Measurements from ENCODE around the gene GINS3.
"Not testable (repeated sequence)": the region's sequence is repeated elsewhere in the genome, so short reads cannot be mapped to it uniquely, and the experiment has no call there.

Gene GINS3

GRCh38 chr16:58415961-58416360, 23.7 kb downstream of the GINS3 start:
- not testable (repeated sequence) for H3K4me1 ChIP-seq (ENCODE audit: control insufficient read depth in 1 of 2, insufficient read depth in 2 of 2, low read length in 2 of 2); H3K27ac ChIP-seq (ENCODE audit: low read length)

DNA sequence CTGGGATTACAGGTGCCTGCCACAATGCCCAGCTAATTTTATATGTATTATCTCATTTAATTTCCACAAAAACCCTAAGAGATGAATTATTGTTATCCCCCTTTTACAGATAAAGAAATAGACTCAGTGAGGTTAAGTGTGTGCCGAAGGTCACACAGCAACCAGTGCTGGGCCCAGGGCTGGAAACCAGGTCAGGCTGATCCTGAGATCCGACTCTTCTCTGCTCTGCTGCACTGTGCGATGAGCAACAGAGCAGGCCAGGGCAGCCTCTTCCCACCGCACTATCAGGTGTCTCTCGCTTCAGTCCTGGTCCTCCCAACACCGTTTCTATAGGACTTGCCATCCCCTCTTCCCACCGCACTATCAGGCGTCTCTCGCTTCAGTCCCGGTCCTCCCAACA, 24.8 kb downstream of the GINS3 start:
- Histone ChIP-seq H3K36me3 (ENCODE audit: control insufficient read depth in 1 of 2, insufficient read depth in 2 of 2, low read length in 2 of 2) (no peaks in the 10 kb centered on the region), H3K4me1 (ENCODE audit: control insufficient read depth in 1 of 2, insufficient read depth in 2 of 2, low read length in 2 of 2) (no peaks in the 10 kb centered on the region), H3K4me3 (ENCODE audit: low read depth in 1 of 2, low read length in 2 of 2) (no peak overlapping the region), H3K9me3 (ENCODE audit: control insufficient read depth in 1 of 2, low read length in 2 of 2) (no peaks in the 10 kb centered on the region), H3K27ac (ENCODE audit: low read length) (no peak overlapping the region), H3K27me3 (ENCODE audit: low read depth, low read length) (no peaks in the 10 kb centered on the region)

More at GRCh38 chr16:58415961-58416360, 23.7 kb downstream of the GINS3 start:
- H3K9me3 ChIP-seq (ENCODE audit: control insufficient read depth in 1 of 2, low read length in 2 of 2); H3K27me3 ChIP-seq (ENCODE audit: low read depth, low read length); H3K4me3 ChIP-seq (ENCODE audit: low read depth in 1 of 2, low read length in 2 of 2); H3K36me3 ChIP-seq (ENCODE audit: control insufficient read depth in 1 of 2, insufficient read depth in 2 of 2, low read length in 2 of 2): not testable (repeated sequence)

DNA sequence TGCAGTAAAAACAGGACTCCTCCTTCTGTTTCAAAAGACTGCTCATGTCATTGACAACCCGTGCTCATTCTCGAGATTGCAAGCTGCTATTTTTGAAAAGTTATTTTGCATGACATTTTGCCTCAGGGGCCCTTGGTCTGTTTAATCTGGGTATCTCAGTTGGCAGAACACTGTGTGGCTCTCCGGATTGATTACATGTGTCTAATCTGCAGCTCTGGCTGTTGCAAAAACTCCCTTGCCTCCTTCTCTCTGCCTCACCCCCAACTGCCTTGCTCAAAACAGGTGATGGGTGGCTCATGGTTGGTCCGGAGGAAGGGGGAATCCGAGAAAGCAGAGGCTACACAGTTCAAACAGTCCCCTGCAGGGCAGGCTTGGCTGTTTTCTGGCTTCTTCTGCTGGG, 25.3 kb downstream of the GINS3 start:
- Histone ChIP-seq H3K9me3 (ENCODE audit: control insufficient read depth in 1 of 2, low read length in 2 of 2) (no peaks in the 10 kb centered on the region), H3K4me3 (ENCODE audit: low read depth in 1 of 2, low read length in 2 of 2) (no peak overlapping the region), H3K36me3 (ENCODE audit: control insufficient read depth in 1 of 2, insufficient read depth in 2 of 2, low read length in 2 of 2) (no peaks in the 10 kb centered on the region), H3K27ac (ENCODE audit: low read length) (no peak overlapping the region), H3K4me1 (ENCODE audit: control insufficient read depth in 1 of 2, insufficient read depth in 2 of 2, low read length in 2 of 2) (no peaks in the 10 kb centered on the region), H3K27me3 (ENCODE audit: low read depth, low read length) (no peaks in the 10 kb centered on the region)

GRCh38 chr16:58418026-58418425, 25.8 kb downstream of the GINS3 start:
- Histone ChIP-seq H3K9me3 (ENCODE audit: control insufficient read depth in 1 of 2, low read length in 2 of 2) (no peaks in the 10 kb centered on the region), H3K27me3 (ENCODE audit: low read depth, low read length) (no peaks in the 10 kb centered on the region), H3K4me1 (ENCODE audit: control insufficient read depth in 1 of 2, insufficient read depth in 2 of 2, low read length in 2 of 2) (no peaks in the 10 kb centered on the region), H3K27ac (ENCODE audit: low read length) (no peak overlapping the region), H3K36me3 (ENCODE audit: control insufficient read depth in 1 of 2, insufficient read depth in 2 of 2, low read length in 2 of 2) (no peaks in the 10 kb centered on the region), H3K4me3 (ENCODE audit: low read depth in 1 of 2, low read length in 2 of 2) (no peak overlapping the region)

- H3K9me3 ChIP-seq (ENCODE audit: control insufficient read depth in 1 of 2, low read length in 2 of 2): no peaks in the 10 kb centered on the region
- no peak overlapping the region for H3K4me3 ChIP-seq (ENCODE audit: low read depth in 1 of 2, low read length in 2 of 2)
- no peaks in the 10 kb centered on the region for H3K4me1 ChIP-seq (ENCODE audit: control insufficient read depth in 1 of 2, insufficient read depth in 2 of 2, low read length in 2 of 2)
- no peak overlapping the region for H3K27ac ChIP-seq (ENCODE audit: low read length)
- no peaks in the 10 kb centered on the region for H3K27me3 ChIP-seq (ENCODE audit: low read depth, low read length)
- H3K36me3 ChIP-seq (ENCODE audit: control insufficient read depth in 1 of 2, insufficient read depth in 2 of 2, low read length in 2 of 2): no peaks in the 10 kb centered on the region
Observed at GRCh38 chr16:58418601-58419000, 26.3 kb downstream of the GINS3 start.

DNA sequence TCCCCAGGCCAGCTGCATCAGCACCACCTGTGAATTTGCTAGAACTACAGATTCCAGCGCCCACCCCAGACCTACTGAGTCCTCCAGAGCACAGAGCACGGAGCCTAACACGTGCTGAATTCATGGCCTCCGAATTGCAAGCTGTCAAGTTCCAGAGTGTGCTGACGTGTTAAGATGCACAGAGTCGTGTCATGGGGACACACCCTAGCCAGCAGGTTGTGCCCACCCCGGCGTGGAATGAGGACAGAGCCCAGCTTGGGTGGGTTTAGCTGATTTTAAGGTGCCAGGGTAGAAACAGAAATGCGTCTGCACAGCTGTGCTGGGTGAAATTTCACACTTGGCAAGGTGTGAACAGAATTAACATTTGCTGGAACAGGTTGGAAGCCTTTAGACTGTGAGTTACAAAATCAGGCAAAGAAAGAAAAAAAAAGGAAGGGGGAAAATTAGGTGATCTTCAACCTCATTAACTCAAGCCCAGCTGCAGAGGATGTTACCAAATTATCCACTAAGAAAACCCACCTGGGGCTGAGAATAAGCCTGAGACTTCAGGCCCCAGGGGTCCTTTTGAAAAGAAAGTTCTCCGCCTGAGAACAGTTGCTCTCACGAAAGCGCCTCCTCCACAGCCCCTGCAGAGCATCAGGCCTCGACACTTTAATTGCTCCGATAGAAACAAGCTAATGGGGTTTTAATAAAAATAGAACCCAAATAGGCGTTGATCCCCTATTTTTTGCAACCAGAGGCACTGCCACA, 27.1 kb downstream of the GINS3 start:
- H3K4me3 ChIP-seq (ENCODE audit: low read depth in 1 of 2, low read length in 2 of 2): no peak overlapping the region
- H3K4me1 ChIP-seq (ENCODE audit: control insufficient read depth in 1 of 2, insufficient read depth in 2 of 2, low read length in 2 of 2): no peaks in the 10 kb centered on the region
- H3K27me3 ChIP-seq (ENCODE audit: low read depth, low read length): no peaks in the 10 kb centered on the region
- no peaks in the 10 kb centered on the region for H3K36me3 ChIP-seq (ENCODE audit: control insufficient read depth in 1 of 2, insufficient read depth in 2 of 2, low read length in 2 of 2)
- H3K27ac ChIP-seq (ENCODE audit: low read length): no peak overlapping the region
- no peaks in the 10 kb centered on the region for H3K9me3 ChIP-seq (ENCODE audit: control insufficient read depth in 1 of 2, low read length in 2 of 2)

DNA sequence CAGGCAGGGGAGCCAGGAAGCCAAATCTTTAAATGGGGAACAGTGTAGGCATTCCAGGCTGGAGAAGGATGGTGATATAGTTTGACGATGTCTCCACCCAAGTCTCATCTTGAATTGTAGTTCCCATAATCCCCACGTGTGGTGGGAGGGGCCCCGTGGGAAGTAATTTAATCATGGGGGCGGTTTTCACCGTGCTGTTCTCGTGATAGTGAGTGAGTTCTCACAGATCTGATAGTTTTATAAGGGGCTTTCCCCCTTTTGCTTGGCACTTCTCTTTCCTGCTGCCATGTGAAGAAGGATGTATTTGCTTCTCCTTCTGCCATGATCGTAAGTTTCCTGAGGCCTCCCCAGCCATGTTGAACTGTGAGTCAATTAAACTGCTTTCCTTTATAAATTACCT, 28.8 kb downstream of the GINS3 start:
- Histone ChIP-seq H3K9me3 (ENCODE audit: control insufficient read depth in 1 of 2, low read length in 2 of 2) (no peaks in the 10 kb centered on the region), H3K36me3 (ENCODE audit: control insufficient read depth in 1 of 2, insufficient read depth in 2 of 2, low read length in 2 of 2) (no peaks in the 10 kb centered on the region), H3K27me3 (ENCODE audit: low read depth, low read length) (no peaks in the 10 kb centered on the region), H3K4me1 (ENCODE audit: control insufficient read depth in 1 of 2, insufficient read depth in 2 of 2, low read length in 2 of 2) (no peaks in the 10 kb centered on the region), H3K27ac (ENCODE audit: low read length) (no peak overlapping the region), H3K4me3 (ENCODE audit: low read depth in 1 of 2, low read length in 2 of 2) (no peak overlapping the region)

DNA sequence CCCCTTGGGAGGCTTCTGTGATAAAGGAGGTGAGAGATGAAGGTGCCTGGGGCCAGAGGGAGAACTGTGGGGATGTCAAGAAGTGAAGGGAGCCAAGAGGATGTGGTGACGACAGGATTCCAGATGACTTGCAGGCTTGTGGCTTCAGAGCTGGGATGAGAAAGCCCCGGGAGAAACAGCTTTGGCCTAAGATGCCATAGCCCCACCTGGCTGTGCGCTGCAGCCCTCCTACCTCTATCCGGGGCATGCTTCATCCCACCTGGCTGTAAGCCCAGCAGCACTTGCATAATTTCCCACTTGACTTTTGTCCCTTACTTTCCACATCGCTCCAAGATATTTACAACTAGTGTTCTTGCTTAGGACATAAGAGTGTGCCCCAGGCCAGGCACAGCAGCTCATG, 29.3 kb downstream of the GINS3 start:
- Histone ChIP-seq H3K4me1 (ENCODE audit: control insufficient read depth in 1 of 2, insufficient read depth in 2 of 2, low read length in 2 of 2) (no peaks in the 10 kb centered on the region), H3K4me3 (ENCODE audit: low read depth in 1 of 2, low read length in 2 of 2) (no peak overlapping the region), H3K27ac (ENCODE audit: low read length) (no peak overlapping the region), H3K9me3 (ENCODE audit: control insufficient read depth in 1 of 2, low read length in 2 of 2) (no peaks in the 10 kb centered on the region), H3K27me3 (ENCODE audit: low read depth, low read length) (no peaks in the 10 kb centered on the region), H3K36me3 (ENCODE audit: control insufficient read depth in 1 of 2, insufficient read depth in 2 of 2, low read length in 2 of 2) (no peaks in the 10 kb centered on the region)

- no peak overlapping the region for H3K27ac ChIP-seq (ENCODE audit: low read length)
- no peaks in the 10 kb centered on the region for H3K27me3 ChIP-seq (ENCODE audit: low read depth, low read length)
- no peak overlapping the region for H3K4me3 ChIP-seq (ENCODE audit: low read depth in 1 of 2, low read length in 2 of 2)
- no peaks in the 10 kb centered on the region for H3K4me1 ChIP-seq (ENCODE audit: control insufficient read depth in 1 of 2, insufficient read depth in 2 of 2, low read length in 2 of 2)
- H3K36me3 ChIP-seq (ENCODE audit: control insufficient read depth in 1 of 2, insufficient read depth in 2 of 2, low read length in 2 of 2): no peaks in the 10 kb centered on the region
- no peaks in the 10 kb centered on the region for H3K9me3 ChIP-seq (ENCODE audit: control insufficient read depth in 1 of 2, low read length in 2 of 2)
Observed at GRCh38 chr16:58422809-58423208, 30.5 kb downstream of the GINS3 start.

- H3K4me3 ChIP-seq (ENCODE audit: low read depth in 1 of 2, low read length in 2 of 2): no peak overlapping the region
- H3K27ac ChIP-seq (ENCODE audit: low read length): no peak overlapping the region
Observed at GRCh38 chr16:58425245-58425644, 33.0 kb downstream of the GINS3 start.

DNA sequence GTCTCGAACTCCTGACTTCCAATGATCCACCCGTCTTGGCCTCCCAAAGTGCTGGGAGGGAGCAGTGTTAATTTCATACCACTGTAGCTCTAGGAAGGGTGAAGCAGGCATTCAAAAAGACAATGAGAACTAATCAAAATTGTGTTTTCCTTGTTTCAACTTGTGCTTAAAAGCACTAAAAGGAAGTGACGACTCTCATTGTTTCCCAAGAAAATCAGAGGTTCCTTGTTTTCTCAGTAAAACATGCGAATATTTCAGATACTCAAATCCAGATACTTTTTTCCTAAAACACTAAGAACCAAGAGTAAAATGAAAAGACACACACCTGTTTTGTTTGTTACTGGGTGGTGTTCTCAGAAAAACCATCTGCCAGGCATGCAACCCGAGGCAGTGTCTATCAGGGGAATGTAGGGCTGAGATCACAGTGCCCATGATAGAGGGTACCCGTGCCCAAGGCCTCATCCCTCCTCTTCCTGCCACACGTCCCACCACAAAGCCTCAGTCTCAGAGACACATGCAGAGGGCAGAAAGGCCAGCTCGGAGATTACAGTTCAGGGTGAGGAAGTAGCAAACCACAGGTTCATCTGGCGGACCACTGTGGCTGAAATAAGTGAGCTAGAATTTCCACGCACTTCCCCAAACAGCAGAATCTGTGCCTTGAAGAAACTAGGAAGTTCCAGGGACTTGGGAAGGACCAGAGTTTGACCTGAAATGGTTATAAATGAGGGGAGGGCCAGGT, 33.7 kb downstream of the GINS3 start:
- H3K36me3 ChIP-seq (ENCODE audit: control insufficient read depth in 1 of 2, insufficient read depth in 2 of 2, low read length in 2 of 2): no peaks in the 10 kb centered on the region
- H3K27me3 ChIP-seq (ENCODE audit: low read depth, low read length): no peaks in the 10 kb centered on the region
- H3K9me3 ChIP-seq (ENCODE audit: control insufficient read depth in 1 of 2, low read length in 2 of 2): no peaks in the 10 kb centered on the region
- H3K4me3 ChIP-seq (ENCODE audit: low read depth in 1 of 2, low read length in 2 of 2): no peak overlapping the region
- H3K27ac ChIP-seq (ENCODE audit: low read length): no peak overlapping the region
- no peaks in the 10 kb centered on the region for H3K4me1 ChIP-seq (ENCODE audit: control insufficient read depth in 1 of 2, insufficient read depth in 2 of 2, low read length in 2 of 2)

More at GRCh38 chr16:58425245-58425644, 33.0 kb downstream of the GINS3 start:
- Histone ChIP-seq H3K27me3 (ENCODE audit: low read depth, low read length) (no peaks in the 10 kb centered on the region), H3K9me3 (ENCODE audit: control insufficient read depth in 1 of 2, low read length in 2 of 2) (no peaks in the 10 kb centered on the region), H3K4me1 (ENCODE audit: control insufficient read depth in 1 of 2, insufficient read depth in 2 of 2, low read length in 2 of 2) (no peaks in the 10 kb centered on the region), H3K36me3 (ENCODE audit: control insufficient read depth in 1 of 2, insufficient read depth in 2 of 2, low read length in 2 of 2) (no peaks in the 10 kb centered on the region)
